CD8-positive, alpha-beta memory T cell (primary cell): Measurements from ENCODE around the gene EIF6. TPM values are rescaled to one million over a fixed set of nuclear protein-coding genes. Genes with fewer than 3 reads are reported as not detected.
"Not testable (repeated sequence)": the region's sequence is repeated elsewhere in the genome, so short reads cannot be mapped to it uniquely, and the experiment has no call there.

Source experiments
- CTCF ChIA-PET: fragments of 350-600 bp; sonication (Branson Sonifier 250); formaldehyde crosslinking; loops from one replicate; lab custom pipeline; 2021; ENCODE audit warnings: antibody characterized with exemption; lab: Charles Lee
- POLR2A ChIA-PET: fragments of 350-600 bp; sonication (Branson Sonifier 250); formaldehyde crosslinking; loops from one replicate; lab custom pipeline; 2021; ENCODE audit warnings: antibody characterized with exemption; lab: Charles Lee
- DNase-seq, 5 donors: peaks; one replicate each; pipeline versions ENCODE4 v3.0.0 to v3.0.0-alpha.2; 2020 to 2022; ENCODE audit warnings: mixed read lengths in 1 of 5
- H3K27ac ChIP-seq: one replicate; pipeline ENCODE4 v1.7.0; 2013; ENCODE audit warnings: low read depth, mild to moderate bottlenecking, low read length, moderate library complexity
- H3K27me3 ChIP-seq: 2 replicates; pipeline ENCODE4 v1.7.0; 2013; ENCODE audit warnings: low read length, mild to moderate bottlenecking; ENCODE audit not compliant: insufficient read depth, poor library complexity, severe bottlenecking
- H3K36me3 ChIP-seq: 2 replicates; pipeline ENCODE4 v1.7.0; 2013; ENCODE audit warnings: mild to moderate bottlenecking, low read length, moderate library complexity; ENCODE audit not compliant: insufficient read depth
- H3K4me1 ChIP-seq: 2 replicates; pipeline ENCODE4 v1.7.0; 2013; ENCODE audit warnings: mild to moderate bottlenecking, low read length, moderate library complexity; ENCODE audit not compliant: insufficient read depth
- H3K4me3 ChIP-seq: 2 replicates; pipeline ENCODE4 v1.7.0; 2013; ENCODE audit warnings: mild to moderate bottlenecking, low read length
- H3K9me3 ChIP-seq: 2 replicates; pipeline ENCODE4 v1.7.0; 2013; ENCODE audit warnings: mild to moderate bottlenecking, low read length
- H3K27ac Mint-ChIP-seq, 8 donors: one replicate each; pipeline ENCODE4 v1.8.0; 2020 to 2021; ENCODE audit warnings: mixed read lengths in 8 of 8, mild to moderate bottlenecking in 6 of 8, inconsistent platforms in 3 of 8, moderate library complexity in 3 of 8
- H3K27me3 Mint-ChIP-seq, 2 donors: one replicate each; pipeline ENCODE4 v1.8.0; 2020 to 2021; ENCODE audit warnings: mixed read lengths in 2 of 2, mild to moderate bottlenecking in 1 of 2, moderate library complexity in 1 of 2
- H3K36me3 Mint-ChIP-seq, 3 donors: one replicate each; pipeline ENCODE4 v1.8.0; 2020 to 2021; ENCODE audit warnings: mixed read lengths in 3 of 3, inconsistent platforms in 1 of 3, mild to moderate bottlenecking in 1 of 3
- H3K4me1 Mint-ChIP-seq, 3 donors: one replicate each; pipeline ENCODE4 v1.8.0; 2020 to 2021; ENCODE audit warnings: mixed read lengths in 3 of 3, inconsistent platforms in 1 of 3, mild to moderate bottlenecking in 1 of 3
- H3K4me3 Mint-ChIP-seq, 7 donors: one replicate each; pipeline ENCODE4 v1.8.0; 2020 to 2021; ENCODE audit warnings: mixed read lengths in 7 of 7, mild to moderate bottlenecking in 6 of 7, moderate library complexity in 4 of 7, inconsistent platforms in 2 of 7
- H3K9me3 Mint-ChIP-seq, 5 donors: one replicate each; pipeline ENCODE4 v1.8.0; 2020 to 2022; ENCODE audit warnings: mixed read lengths in 5 of 5, mild to moderate bottlenecking in 3 of 5, moderate library complexity in 2 of 5, inconsistent platforms in 1 of 5
- polyA plus RNA-seq: library from polyadenylated mRNA; unstranded; fragments of 300-500 nt; fragmentation: Illumina TruSeq; gene quantifications from one replicate; pipeline ENCODE4 v1.2.3, GENCODE V29; 2021
- total RNA-seq, 2 experiments: library from RNA; stranded (reverse); gene quantifications; one replicate each; pipeline ENCODE4 v1.2.3, GENCODE V29; 2021

The EIF6 gene
- total and polyA plus RNA-seq, 3 experiments from 2014 or later = 171 to 207 (median 204) TPM

DNA sequence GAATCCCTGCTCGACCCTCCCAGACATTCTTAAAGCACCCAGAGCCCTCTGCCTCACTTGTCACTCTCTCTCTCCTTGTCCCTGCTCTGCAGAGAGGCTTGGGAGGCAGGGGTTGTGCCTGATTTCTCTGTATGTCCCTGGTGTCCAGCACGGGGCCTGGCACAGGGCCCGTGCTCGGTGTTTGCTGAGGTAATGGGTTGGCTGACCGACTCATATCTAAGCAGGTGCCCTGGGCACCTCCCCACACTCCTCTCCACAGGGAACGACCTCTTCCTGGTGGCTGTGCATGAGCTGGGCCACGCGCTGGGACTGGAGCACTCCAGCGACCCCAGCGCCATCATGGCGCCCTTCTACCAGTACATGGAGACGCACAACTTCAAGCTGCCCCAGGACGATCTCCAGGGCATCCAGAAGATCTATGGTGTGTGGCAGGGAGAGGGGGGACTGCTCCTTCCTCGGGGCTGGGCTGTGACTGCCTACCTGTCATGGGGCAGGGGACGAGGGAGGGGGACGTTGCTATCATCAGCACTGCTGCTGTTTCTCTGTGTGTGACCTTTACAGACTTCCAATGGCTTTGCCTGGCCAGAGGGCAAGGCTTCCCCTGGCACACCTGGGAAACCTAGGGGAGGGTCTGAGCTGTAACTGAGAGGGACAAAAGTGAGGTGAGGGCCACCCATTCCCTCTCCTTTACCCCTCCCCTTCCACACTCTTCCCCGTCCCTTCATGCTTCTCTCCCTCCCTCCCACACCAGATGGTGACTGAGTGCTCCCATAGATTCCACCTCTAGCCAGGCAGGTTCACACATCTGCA, 20.8 kb downstream of the EIF6 start:
- Histone ChIP-seq H3K36me3 (peaks cover 4% of the 10 kb centered on the region), H3K27ac (no peak overlapping the region), H3K4me1 (no peaks in the 10 kb centered on the region), H3K4me3 (no peak overlapping the region), H3K9me3 (no peaks in the 10 kb centered on the region), H3K27me3 (no peaks in the 10 kb centered on the region)
- Mint-ChIP-seq H3K27me3 (no peaks in the 10 kb centered on the region), H3K9me3 (no peaks in the 10 kb centered on the region), H3K4me1 (peaks cover 4 to 16% (median 9%) of the 10 kb centered on the region in 3 donors), H3K27ac (peak overlapping the region in 3 of 8 donors; percentile 7 to 52 (median 42)), H3K4me3 (no peak overlapping the region), H3K36me3 (peaks cover 9 to 53% (median 16%) of the 10 kb centered on the region in 3 donors)
- no peak for DNase-seq
- CTCF ChIA-PET = interaction anchor here (1.1 to 2.3 kb wide), 3 partner anchors 13 to 168 kb away, joined by 3 to 8 read pairs (median 3); no protein-coding TSS in a partner anchor
- POLR2A ChIA-PET = interaction anchor here (1.1 kb wide), 1 partner anchor 20 kb away, joined by 3 read pairs; the partner anchor contains the start of gene EIF6

DNA sequence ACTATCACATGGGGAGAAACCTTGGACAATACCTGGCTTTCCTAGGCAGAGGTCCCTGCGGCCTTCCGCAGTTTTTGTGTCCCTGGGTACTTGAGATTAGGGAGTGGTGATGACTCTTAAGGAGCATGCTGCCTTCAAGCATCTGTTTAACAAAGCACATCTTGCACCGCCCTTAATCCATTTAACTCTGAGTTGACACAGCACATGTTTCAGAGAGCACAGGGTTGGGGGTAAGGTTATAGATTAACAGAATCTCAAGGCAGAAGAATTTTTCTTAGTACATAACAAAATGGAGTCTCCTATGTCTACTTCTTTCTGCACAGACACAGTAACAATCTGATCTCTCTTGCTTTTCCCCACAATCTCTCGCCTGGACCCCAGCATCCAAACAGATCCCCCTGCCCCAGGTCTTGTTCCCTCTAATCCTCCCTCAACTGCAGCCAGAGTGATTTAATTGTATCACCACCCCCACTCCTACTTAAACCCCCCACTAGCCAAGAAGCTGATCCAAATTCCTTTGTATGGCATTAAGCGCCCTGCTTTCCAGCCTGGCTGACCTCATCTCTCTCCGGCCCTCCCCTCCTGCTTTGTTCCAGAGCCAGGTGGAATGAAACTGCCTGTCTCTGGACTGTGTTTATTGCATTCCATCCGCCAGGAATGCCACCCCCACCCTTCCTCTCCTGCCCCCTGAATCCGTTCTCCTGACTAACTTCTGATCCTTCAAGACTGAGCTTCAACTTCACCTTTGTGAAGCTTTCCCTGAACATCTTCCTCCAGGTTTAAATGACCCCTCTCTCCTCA, 21.6 kb downstream of the EIF6 start:
- POLR2A ChIA-PET = not testable (repeated sequence)

DNA sequence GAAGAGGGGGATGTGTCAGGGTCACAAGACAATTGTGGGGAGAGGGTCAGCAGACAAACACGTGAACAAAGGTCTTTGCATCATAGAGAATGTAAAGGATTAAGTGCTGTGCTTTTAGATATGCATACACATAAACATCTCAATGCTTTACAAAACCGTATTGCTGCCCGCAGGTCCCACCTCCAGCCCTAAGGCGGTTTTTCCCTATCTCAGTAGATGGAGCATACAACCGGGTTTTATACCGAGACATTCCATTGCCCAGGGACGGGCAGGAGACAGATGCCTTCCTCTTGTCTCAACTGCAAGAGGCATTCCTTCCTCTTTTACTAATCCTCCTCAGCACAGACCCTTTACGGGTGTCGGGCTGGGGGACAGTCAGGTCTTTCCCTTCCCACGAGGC, 22.3 kb downstream of the EIF6 start:
- H3K27ac Mint-ChIP-seq, H3K9me3 Mint-ChIP-seq, DNase-seq, CTCF ChIA-PET, H3K27ac ChIP-seq, H3K4me1 ChIP-seq, H3K9me3 ChIP-seq, H3K27me3 Mint-ChIP-seq, H3K36me3 ChIP-seq, H3K4me3 ChIP-seq, H3K27me3 ChIP-seq, H3K4me3 Mint-ChIP-seq, POLR2A ChIA-PET: not testable (repeated sequence)
- peaks cover 4 to 46% (median 11%) of the 10 kb centered on the region in 3 donors for H3K36me3 Mint-ChIP-seq
- peaks cover 6 to 13% (median 13%) of the 10 kb centered on the region in 3 donors for H3K4me1 Mint-ChIP-seq

More for the DNA sequence above, 21.6 kb downstream of the EIF6 start:
- Mint-ChIP-seq H3K4me1 (peaks cover 9 to 16% (median 12%) of the 10 kb centered on the region in 3 donors), H3K36me3 (peaks cover 9 to 51% (median 16%) of the 10 kb centered on the region in 3 donors), H3K27ac (peak overlapping the region in 4 of 8 donors; percentile 17 to 64 (median 48))
- H3K4me3 Mint-ChIP-seq, H3K4me1 ChIP-seq, H3K27ac ChIP-seq, H3K27me3 ChIP-seq, H3K4me3 ChIP-seq, CTCF ChIA-PET, H3K9me3 ChIP-seq, H3K9me3 Mint-ChIP-seq, DNase-seq, H3K36me3 ChIP-seq, H3K27me3 Mint-ChIP-seq: not testable (repeated sequence)

DNA sequence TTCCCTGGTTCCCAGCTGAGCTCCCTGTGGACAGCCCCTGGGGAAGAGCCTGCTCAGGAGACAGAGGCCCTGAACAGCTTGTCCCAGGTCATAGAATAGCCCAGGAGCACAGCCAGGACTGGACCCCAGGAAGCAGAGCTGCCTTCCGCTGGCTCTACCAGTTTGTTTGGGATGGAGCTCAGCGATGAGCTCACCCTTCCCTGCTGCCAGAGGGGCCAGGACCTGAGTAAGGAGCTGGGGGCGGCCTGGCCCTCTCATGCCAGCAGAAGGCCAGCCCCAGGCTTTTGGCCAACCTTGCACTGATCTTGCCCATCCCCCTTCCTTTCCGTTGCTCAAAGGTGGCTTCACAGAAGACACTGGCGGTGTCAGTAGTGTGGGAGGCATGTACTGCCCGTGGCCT, 24.1 kb downstream of the EIF6 start:
- POLR2A ChIA-PET = no interaction called here
- CTCF ChIA-PET = no interaction called here
- H3K36me3 Mint-ChIP-seq = peaks cover 7 to 39% (median 11%) of the 10 kb centered on the region in 3 donors

DNA sequence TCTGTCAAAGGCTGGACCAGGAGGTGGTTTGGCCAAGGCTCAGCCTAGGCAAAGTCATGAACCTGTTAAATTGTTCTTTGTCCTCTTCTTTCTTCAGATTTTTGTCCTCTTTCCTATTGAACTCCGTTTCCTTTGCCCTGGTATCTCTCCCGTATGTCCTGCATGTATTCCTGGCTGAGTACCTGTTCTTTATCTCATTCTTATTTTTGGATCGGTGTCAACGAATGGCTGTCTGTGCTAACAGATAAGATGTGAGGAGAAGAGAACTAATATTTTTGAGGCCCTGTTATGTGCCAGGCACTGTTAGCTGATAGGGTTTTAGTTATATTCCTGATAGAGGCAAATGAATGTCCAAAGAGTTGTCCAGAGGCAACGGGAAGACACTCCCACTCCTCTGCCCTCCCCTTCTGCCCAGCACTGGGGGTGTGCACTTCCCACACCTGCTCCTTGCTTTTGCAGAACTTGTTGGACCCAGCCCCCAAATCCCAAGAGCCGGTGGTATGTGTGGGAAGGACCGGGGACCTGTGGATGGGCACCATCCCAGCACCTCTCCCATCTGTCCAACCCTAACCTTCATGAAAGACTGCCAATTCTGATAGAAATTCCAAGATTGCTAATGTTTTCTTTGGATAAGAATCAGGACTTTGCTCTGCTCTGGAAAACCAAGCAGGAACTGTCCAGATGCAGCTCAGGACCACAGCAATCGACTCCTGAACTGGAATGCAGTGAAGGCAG, 27.2 kb downstream of the EIF6 start:
- Mint-ChIP-seq H3K36me3 (peaks cover 7 to 31% (median 8%) of the 10 kb centered on the region in 3 donors), H3K4me1 (peaks cover 10 to 21% (median 10%) of the 10 kb centered on the region in 3 donors), H3K27ac (peak overlapping the region in 3 of 8 donors; percentile 46 to 81 (median 66)), H3K4me3 (peak overlapping the region in 1 of 7 donors; percentile 19), H3K27me3 (peaks cover 0 to 1% of the 10 kb centered on the region in 2 donors), H3K9me3 (no peaks in the 10 kb centered on the region)
- Histone ChIP-seq H3K27me3 (no peaks in the 10 kb centered on the region), H3K27ac (no peak overlapping the region), H3K9me3 (no peaks in the 10 kb centered on the region), H3K4me1 (peaks cover 3% of the 10 kb centered on the region), H3K36me3 (no peaks in the 10 kb centered on the region), H3K4me3 (no peak overlapping the region)
- DNase-seq = no peak
- POLR2A ChIA-PET = interaction anchor here (0.5 kb wide), 1 partner anchor 95 kb away, joined by 3 read pairs; no protein-coding TSS in a partner anchor
- CTCF ChIA-PET = interaction anchor here (1.0 kb wide), 1 partner anchor 12 kb away, joined by 3 read pairs; no protein-coding TSS in a partner anchor

More for the DNA sequence above, 24.1 kb downstream of the EIF6 start:
- Mint-ChIP-seq H3K4me1 (peaks cover 5 to 17% (median 6%) of the 10 kb centered on the region in 3 donors), H3K27ac (no peak overlapping the region), H3K4me3 (no peak overlapping the region), H3K27me3 (no peaks in the 10 kb centered on the region), H3K9me3 (no peaks in the 10 kb centered on the region)
- Histone ChIP-seq H3K9me3 (no peaks in the 10 kb centered on the region), H3K36me3 (no peaks in the 10 kb centered on the region), H3K4me1 (no peaks in the 10 kb centered on the region), H3K27me3 (no peaks in the 10 kb centered on the region), H3K27ac (no peak overlapping the region), H3K4me3 (no peak overlapping the region)
- DNase-seq = no peak

DNA sequence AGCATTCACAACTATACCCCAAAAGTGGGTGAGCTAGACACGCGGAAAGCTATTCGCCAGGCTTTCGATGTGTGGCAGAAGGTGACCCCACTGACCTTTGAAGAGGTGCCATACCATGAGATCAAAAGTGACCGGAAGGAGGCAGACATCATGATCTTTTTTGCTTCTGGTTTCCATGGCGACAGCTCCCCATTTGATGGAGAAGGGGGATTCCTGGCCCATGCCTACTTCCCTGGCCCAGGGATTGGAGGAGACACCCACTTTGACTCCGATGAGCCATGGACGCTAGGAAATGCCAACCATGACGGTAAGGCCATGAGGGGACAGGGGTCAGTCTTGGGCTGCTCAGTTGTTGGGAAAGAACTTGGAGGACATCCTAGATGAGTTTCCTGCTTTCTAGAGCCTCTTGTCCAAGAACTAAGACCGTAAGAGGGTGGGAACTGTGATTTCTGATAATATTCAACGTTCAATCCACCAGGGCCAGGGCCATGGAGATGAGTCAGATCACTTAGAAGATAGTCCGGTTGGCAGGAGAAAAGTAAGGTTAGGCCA, 30.0 kb downstream of the EIF6 start:
- H3K27me3 Mint-ChIP-seq = peaks cover 0 to 2% of the 10 kb centered on the region in 2 donors
- Histone ChIP-seq H3K4me1 (peaks cover 23% of the 10 kb centered on the region), H3K9me3 (no peaks in the 10 kb centered on the region), H3K27me3 (no peaks in the 10 kb centered on the region), H3K27ac (no peak overlapping the region), H3K36me3 (no peaks in the 10 kb centered on the region), H3K4me3 (no peak overlapping the region)
- H3K4me1 Mint-ChIP-seq = peaks cover 30 to 41% (median 32%) of the 10 kb centered on the region in 3 donors
- no peak overlapping the region for H3K4me3 Mint-ChIP-seq
- DNase-seq = no peak
- H3K36me3 Mint-ChIP-seq = peaks cover 7 to 25% (median 8%) of the 10 kb centered on the region in 3 donors
- H3K27ac Mint-ChIP-seq = peak overlapping the region; percentile 48 to 98 (median 82)
- ChIA-PET POLR2A (no interaction called here), CTCF (interaction anchor here (1.1 kb wide), 1 partner anchor 46 kb away, joined by 3 read pairs; no protein-coding TSS in a partner anchor)
- H3K9me3 Mint-ChIP-seq = no peaks in the 10 kb centered on the region

DNA sequence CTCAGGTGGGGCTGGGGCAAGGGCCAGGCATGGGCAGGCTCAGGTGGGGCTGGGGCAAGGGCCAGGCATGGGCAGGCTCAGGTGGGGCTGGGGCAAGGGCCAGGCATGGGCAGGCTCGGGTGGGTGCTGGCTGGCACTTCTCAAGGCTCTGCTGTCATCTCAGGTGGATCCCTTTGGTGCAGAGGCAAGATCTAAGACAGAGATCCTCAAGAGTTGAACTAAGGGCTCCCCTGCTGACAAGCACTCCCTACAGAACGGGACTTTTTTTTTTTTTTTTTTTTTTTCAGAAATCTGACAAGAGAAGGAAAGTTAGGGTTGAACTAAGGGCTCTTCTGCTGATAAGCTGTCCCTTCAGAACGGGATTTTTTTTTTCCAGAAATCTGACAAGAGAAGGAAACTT, 31.6 kb downstream of the EIF6 start:
- Histone ChIP-seq H3K27ac (peak overlapping the region; percentile 80), H3K4me3 (no peak overlapping the region), H3K27me3 (no peaks in the 10 kb centered on the region), H3K36me3 (no peaks in the 10 kb centered on the region), H3K4me1 (peaks cover 23% of the 10 kb centered on the region), H3K9me3 (no peaks in the 10 kb centered on the region)
- H3K27ac Mint-ChIP-seq = peak overlapping the region; percentile 81 to 98 (median 94)
- POLR2A ChIA-PET = interaction anchor here (0.7 to 1.7 kb wide), 2 partner anchors 30 to 31 kb away, joined by 4 to 8 read pairs; no protein-coding TSS in a partner anchor
- CTCF ChIA-PET = interaction anchor here (0.9 to 1.1 kb wide), 2 partner anchors 17 to 50 kb away, joined by 3 read pairs; no protein-coding TSS in a partner anchor
- peaks cover 0 to 2% of the 10 kb centered on the region in 2 donors for H3K27me3 Mint-ChIP-seq
- H3K4me1 Mint-ChIP-seq = peaks cover 30 to 33% (median 32%) of the 10 kb centered on the region in 3 donors
- peak overlapping the region in 1 of 7 donors; percentile 32 for H3K4me3 Mint-ChIP-seq
- no peak for DNase-seq
- H3K36me3 Mint-ChIP-seq = peaks cover 7 to 15% (median 8%) of the 10 kb centered on the region in 3 donors
- H3K9me3 Mint-ChIP-seq = no peaks in the 10 kb centered on the region
